Activated B cell treated with CpG ODN at 0.5 μM for 24 hours (primary cell): ENCODE data around the gene GDF2. TPM values are rescaled to one million over a fixed set of nuclear protein-coding genes. Genes with fewer than 3 reads are reported as not detected.

ENCODE experiments used
- ATAC-seq: fragments of 200-7000 bp; cut with Tn5 transposase; one replicate; pipeline ENCODE4 v1.10.0; 2021; ENCODE audit warnings: low read depth, mild to moderate bottlenecking, moderate library complexity
- CTCF ChIA-PET: fragments of 350-600 bp; sonication (Branson Sonifier 250); formaldehyde crosslinking; loops from one replicate; lab custom pipeline; 2021; ENCODE audit warnings: antibody characterized with exemption; lab: Charles Lee
- POLR2A ChIA-PET: fragments of 350-600 bp; sonication (Branson Sonifier 250); formaldehyde crosslinking; loops from one replicate; lab custom pipeline; 2021; ENCODE audit warnings: antibody characterized with exemption; lab: Charles Lee
- DNase-seq: peaks from one replicate; pipeline ENCODE4 v3.0.0; 2022
- H3K27ac Mint-ChIP-seq: one replicate; pipeline ENCODE4 v1.8.0; 2020; ENCODE audit warnings: mixed read lengths
- H3K27me3 Mint-ChIP-seq: one replicate; pipeline ENCODE4 v1.8.0; 2021; ENCODE audit warnings: mixed read lengths
- H3K36me3 Mint-ChIP-seq: one replicate; pipeline ENCODE4 v1.8.0; 2021; ENCODE audit warnings: low read depth, mixed read lengths
- H3K4me1 Mint-ChIP-seq: one replicate; pipeline ENCODE4 v1.8.0; 2021; ENCODE audit warnings: mixed read lengths
- H3K4me3 Mint-ChIP-seq: one replicate; pipeline ENCODE4 v1.8.0; 2020; ENCODE audit warnings: mild to moderate bottlenecking, mixed read lengths
- H3K9me3 Mint-ChIP-seq: one replicate; pipeline ENCODE4 v1.8.0; 2020; ENCODE audit warnings: mixed read lengths
- intact Hi-C: fragments of 100-400 bp; cut with micrococcal nuclease; formaldehyde crosslinking; loops from one replicate; pipeline ENCODE4 v1.15.1; 2024
- total RNA-seq: library from RNA; stranded (reverse); gene quantifications from 2 replicates; pipeline ENCODE4 v1.2.3, GENCODE V29; 2022
- TF ChIP-seq, protein P1 (sequence below): fragments of 200-600 bp; IDR thresholded peaks from one replicate; pipeline ENCODE4 v1.8.0; 2022; ENCODE audit warnings: antibody characterized with exemption, mild to moderate bottlenecking

GDF2 gene
- total RNA-seq, 1 donor from 2014 or later = not detected

DNA sequence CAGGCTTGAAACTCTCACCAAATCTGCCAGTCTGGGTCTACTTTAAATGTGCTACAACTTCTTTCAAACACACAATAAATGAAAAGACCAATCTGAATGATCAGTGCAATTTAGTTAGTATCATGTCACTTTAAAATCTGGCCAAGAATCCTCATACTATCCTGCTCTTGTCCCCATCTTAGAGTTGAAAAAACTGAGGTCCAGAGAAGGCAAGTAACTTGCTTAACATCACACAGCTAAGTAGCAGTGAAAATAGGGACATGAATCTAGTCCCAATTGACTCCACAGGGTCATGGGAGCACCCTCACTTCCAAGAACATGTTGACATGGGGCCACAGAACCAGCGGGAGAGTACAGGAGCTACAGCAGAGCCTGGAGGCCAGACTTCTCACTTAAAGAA lies 25.3 kb upstream of the GDF2 start:
- ChIA-PET POLR2A (no interaction called here), CTCF (interaction anchor here (1.4 kb wide), 1 partner anchor 15 kb away, joined by 4 read pairs; no protein-coding TSS in a partner anchor)
- TF ChIP-seq, protein P1, sequence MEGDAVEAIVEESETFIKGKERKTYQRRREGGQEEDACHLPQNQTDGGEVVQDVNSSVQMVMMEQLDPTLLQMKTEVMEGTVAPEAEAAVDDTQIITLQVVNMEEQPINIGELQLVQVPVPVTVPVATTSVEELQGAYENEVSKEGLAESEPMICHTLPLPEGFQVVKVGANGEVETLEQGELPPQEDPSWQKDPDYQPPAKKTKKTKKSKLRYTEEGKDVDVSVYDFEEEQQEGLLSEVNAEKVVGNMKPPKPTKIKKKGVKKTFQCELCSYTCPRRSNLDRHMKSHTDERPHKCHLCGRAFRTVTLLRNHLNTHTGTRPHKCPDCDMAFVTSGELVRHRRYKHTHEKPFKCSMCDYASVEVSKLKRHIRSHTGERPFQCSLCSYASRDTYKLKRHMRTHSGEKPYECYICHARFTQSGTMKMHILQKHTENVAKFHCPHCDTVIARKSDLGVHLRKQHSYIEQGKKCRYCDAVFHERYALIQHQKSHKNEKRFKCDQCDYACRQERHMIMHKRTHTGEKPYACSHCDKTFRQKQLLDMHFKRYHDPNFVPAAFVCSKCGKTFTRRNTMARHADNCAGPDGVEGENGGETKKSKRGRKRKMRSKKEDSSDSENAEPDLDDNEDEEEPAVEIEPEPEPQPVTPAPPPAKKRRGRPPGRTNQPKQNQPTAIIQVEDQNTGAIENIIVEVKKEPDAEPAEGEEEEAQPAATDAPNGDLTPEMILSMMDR = no peak
- H3K9me3 Mint-ChIP-seq = no peaks in the 10 kb centered on the region
- H3K27me3 Mint-ChIP-seq = peaks cover 40% of the 10 kb centered on the region
- H3K36me3 Mint-ChIP-seq = no peaks in the 10 kb centered on the region
- peaks cover 4% of the 10 kb centered on the region for H3K4me1 Mint-ChIP-seq
- DNase-seq (no peak), ATAC-seq (no peak)
- H3K4me3 Mint-ChIP-seq = no peak overlapping the region
- H3K27ac Mint-ChIP-seq = no peak overlapping the region
- intact Hi-C loops = no loop called here

DNA sequence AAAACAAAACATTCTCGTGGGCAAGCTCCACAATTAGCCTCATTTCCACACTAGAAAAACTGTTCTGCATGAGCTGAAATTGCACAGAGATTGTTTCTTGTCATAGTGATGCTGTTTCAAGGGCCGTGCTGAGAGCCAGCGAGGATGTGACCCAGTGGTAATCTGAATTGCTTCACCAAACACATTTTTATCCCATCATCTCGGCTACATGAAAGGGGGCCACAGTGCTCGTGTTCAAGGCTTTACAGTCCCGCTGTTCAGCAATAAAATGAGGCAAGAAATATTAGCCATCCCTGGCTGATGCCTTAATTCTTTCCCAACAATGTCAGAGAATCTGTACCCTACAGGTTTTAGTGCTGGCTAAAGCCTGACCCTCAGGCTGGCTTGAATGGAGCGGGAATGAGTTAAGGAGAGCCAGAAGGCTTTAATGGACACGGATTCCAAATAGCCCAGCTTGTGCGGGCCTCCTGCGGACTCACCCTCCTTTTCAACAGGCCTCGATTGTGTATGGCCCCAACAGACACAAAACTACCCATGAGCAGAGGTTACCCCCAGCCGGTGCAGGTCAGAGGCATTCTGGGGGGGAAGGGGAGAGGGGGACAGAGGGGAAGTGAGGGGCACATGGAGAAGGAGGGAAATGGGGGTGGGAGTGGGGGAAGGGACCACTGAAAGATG lies 24.3 kb upstream of the GDF2 start:
- Mint-ChIP-seq H3K27me3 (peaks cover 45% of the 10 kb centered on the region), H3K27ac (no peak overlapping the region), H3K36me3 (no peaks in the 10 kb centered on the region), H3K9me3 (no peaks in the 10 kb centered on the region), H3K4me3 (no peak overlapping the region), H3K4me1 (peaks cover 4% of the 10 kb centered on the region)
- ATAC-seq = no peak
- TF ChIP-seq, protein P1 = no peak
- ChIA-PET CTCF (interaction anchor here (1.4 kb wide), 1 partner anchor 14 kb away, joined by 4 read pairs; no protein-coding TSS in a partner anchor), POLR2A (no interaction called here)
- no peak for DNase-seq
- intact Hi-C loops = no loop called here

DNA sequence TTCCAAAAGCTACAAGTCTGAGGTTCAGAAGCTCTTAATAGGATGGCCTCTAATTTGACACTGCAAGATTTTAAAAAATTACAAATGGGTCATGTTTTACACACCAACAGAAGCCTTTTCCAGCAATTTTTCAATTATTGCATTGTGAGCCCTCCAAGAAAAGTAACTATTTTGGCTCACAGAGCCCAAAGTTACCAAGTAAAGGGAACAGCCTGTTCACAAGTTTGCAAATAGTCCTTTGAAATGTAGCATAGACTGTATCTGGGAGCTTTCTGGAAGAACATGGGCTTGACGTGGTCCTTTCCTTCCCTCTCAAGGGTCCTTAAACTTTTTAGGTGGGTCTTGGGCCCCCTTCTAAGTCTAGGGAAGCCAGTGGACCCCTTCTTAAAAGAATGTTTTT lies 23.5 kb upstream of the GDF2 start:
- ChIA-PET POLR2A (no interaction called here), CTCF (no interaction called here)
- DNase-seq (no peak), ATAC-seq (no peak)
- TF ChIP-seq, protein P1 = no peak
- intact Hi-C loops = no loop called here
- Mint-ChIP-seq H3K27ac (no peak overlapping the region), H3K36me3 (no peaks in the 10 kb centered on the region), H3K9me3 (no peaks in the 10 kb centered on the region), H3K4me3 (no peak overlapping the region), H3K27me3 (peaks cover 48% of the 10 kb centered on the region), H3K4me1 (peaks cover 4% of the 10 kb centered on the region)

DNA sequence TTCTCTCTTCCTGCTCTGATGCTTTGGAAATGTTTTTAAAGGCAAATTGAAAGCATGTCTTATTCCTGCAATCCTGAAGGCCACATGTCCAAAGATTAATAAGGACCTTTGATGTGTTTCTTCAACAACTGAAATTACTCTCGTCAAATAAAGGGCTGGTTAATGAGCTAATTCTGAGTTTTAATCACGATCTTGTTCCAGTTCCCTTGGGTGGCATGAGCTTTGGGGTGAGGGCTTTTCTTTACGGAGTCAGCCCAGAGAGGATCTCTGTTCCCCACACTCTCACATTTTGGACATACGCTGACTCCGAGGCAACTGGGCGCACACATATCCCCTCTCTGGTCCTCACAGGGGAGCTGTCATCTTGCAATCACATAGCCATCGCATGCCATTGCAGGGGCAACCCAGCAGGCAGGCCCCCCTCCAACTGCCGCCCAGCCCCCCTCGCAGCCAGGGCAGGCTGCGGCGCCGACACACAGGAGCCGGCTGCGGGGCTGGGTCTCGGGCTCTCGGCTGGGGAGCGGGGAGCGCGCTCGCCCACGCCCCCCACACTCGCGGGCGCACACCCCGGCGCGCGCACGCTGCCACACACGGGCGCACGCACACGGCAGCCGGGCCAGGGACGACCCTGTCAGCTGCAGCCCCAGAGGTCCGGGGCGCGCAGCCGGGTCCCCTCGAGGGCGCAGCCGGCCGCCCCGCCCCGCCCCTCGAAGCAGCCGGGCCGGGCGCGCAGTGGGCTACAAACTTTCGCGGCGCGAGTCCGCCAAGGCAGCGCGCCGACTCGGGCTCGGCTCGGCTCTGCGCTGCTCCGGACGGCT lies 22.4 kb upstream of the GDF2 start, which contains the start of gene GDF10:
TSS of gene GDF10 (plus strand) at position 587 of the 818 bp plus-strand sequence. CDS start 455 bp downstream, outside the sequence.
- DNase-seq = no peak
- POLR2A ChIA-PET = no interaction called here
- ATAC-seq = no peak

More for the DNA sequence above, 22.4 kb upstream of the GDF2 start, which contains the start of gene GDF10:
- CTCF ChIA-PET = no interaction called here
- Mint-ChIP-seq H3K4me1 (peaks cover 4% of the 10 kb centered on the region), H3K27me3 (peaks cover 47% of the 10 kb centered on the region), H3K9me3 (no peaks in the 10 kb centered on the region), H3K27ac (no peak within 1 kb of the TSS), H3K36me3 (no peaks in the 10 kb centered on the region), H3K4me3 (peak within 1 kb of the TSS; percentile 29)
- intact Hi-C loops = no loop called here
- TF ChIP-seq, protein P1 = no peak
